ENCODE results near the gene MYH14.
"Not testable (repeated sequence)": the region's sequence is repeated elsewhere in the genome, so short reads cannot be mapped to it uniquely, and the experiment has no call there.

Gene MYH14

GRCh38 chr19:50196322-50196932 is 7.0 kb upstream of the MYH14 start:
- no peak for DNase-seq

- no peak for DNase-seq
These were observed 6.1 kb upstream of the MYH14 start for GRCh38 chr19:50197348-50197747.

DNA sequence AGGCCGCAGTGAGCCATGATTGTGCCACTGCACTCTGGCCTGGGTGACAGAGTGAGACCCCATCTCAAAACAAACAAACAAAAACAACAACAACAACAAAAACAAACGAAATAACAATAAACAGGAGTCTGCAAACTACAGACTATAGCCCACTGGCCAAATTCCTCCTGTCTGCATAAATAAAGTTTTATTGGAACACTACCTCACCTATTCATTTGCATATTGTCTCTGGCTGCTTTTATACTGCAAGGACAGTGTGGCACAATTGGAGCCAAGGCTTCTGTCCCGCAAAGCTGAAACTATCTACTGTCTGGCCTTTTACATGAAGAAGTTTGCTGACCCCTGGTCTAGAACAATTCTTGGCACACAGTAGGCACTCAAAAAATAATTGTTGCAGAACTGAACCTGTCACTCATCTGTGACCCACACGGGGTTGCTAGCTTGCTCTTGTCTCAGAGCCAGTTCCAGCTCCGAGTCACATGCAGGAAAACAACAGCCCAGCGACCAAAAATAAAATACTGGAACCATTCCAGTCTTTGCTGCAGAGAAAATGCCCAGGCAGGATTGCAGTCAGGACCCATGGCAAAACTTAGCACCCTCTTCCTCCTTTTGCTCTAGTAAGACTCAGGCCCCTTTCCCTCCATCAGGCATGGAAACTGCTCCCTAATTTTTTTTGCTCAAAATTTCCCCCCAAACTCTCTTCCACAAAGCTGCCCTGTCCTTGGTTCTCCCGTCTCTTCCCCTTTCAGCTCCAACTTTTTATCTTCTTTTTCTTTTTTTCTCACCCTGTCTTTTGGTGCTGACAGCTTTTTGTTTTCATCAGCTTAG is 4.8 kb upstream of the MYH14 start:
- DNase-seq: no peak

DNA sequence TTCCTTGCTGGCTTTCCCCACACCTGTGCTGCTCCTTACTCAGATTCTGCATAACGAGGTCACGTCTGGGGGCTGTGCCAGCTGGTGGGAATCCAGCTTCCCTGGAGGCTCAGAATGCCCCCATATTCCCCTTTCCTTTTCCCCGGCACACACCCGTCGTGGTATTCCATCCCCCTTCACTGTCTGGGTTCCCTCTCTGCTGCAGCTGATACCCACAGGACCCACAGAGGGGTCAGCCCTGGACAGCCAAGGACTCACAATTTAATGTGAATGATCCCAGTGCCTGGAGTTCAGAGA is 4.2 kb upstream of the MYH14 start:
- DNase-seq: no peak

GRCh38 chr19:50202386-50202785 is 1.0 kb upstream of the MYH14 start:
- no peak for DNase-seq

DNA sequence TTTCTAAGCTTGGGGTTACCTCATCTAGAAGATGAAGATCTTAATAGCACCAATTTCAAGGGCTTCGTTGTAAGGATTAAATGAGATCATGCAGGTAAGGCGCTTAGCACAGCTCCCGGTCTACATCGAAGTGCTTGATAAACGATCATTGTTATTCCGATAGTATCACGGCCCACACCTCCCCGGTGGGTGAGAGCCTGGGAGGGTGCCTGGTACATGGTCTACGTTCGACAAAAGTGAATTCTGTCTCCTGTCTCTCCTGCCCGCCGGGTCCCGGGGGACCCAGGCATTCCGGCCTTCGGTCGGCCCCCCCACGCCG is 501 bp upstream of the MYH14 start:
- DNase-seq: no peak

DNA sequence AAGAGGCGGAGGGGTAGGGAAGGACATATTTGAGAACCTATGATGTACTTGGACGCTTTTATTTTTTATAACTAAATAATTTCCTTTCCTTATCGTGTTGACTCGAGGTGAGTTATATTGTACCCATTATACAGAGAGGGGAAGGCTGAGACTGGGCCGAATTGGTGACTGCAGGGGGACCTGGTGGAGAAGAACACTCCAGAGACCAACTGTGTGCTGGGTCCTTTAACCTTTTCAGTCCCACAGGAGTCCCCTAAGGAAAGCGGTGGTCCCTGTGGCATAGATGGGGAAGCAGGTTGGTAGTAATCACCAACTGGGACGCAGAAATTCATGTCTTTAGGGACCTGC is 633 bp downstream of the MYH14 start:
- no peak for DNase-seq

- no peak for DNase-seq
These were observed 1.6 kb downstream of the MYH14 start for GRCh38 chr19:50204811-50205675.

- DNase-seq: no peak
These were observed 2.3 kb downstream of the MYH14 start for GRCh38 chr19:50205681-50206138.

GRCh38 chr19:50206191-50206590 is 2.8 kb downstream of the MYH14 start:
- no peak for DNase-seq

- DNase-seq: no peak
These were observed 4.3 kb downstream of the MYH14 start for GRCh38 chr19:50207730-50208129.

GRCh38 chr19:50209131-50209530 is 5.7 kb downstream of the MYH14 start:
- no peak for DNase-seq

DNA sequence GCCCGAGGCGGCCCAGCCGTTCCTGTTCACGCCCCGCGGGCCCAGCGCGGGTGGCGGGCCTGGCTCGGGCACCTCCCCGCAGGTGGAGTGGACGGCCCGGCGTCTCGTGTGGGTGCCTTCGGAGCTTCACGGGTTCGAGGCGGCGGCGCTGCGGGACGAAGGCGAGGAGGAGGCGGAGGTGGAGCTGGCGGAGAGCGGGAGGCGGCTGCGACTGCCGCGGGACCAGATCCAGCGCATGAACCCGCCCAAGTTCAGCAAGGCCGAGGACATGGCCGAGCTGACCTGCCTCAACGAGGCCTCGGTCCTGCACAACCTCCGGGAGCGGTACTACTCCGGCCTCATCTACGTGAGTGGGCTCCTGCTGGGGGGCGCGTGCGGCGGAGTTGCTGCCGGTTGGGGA is 7.0 kb downstream of the MYH14 start:
- DNase-seq: no peak

DNA sequence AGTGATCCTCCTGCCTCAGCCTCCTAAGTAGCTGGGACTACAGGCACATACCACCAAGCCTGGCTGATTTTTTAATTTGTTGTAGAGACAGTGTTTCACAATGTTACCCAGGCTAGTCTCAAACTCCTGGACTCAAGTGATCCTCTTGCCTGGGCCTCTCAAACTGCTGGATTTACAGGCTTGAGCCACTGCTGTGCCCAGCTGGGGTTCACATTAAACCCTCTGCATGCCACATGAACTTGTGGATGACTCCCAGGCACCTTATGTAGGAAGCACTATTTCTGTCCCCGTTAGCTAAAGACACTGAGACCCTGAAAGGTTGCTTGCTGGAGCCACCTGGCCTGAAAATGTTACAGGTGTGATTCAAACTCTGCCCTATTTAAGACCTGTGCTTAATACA is 10.5 kb downstream of the MYH14 start:
- DNase-seq: no peak

GRCh38 chr19:50214699-50215543 is 11.5 kb downstream of the MYH14 start:
- no peak for DNase-seq

GRCh38 chr19:50215820-50216219 is 12.4 kb downstream of the MYH14 start:
- DNase-seq: no peak

- DNase-seq: no peak
These were observed 17.7 kb downstream of the MYH14 start for GRCh38 chr19:50221087-50221486.

- DNase-seq: no peak
These were observed 19.4 kb downstream of the MYH14 start for GRCh38 chr19:50222691-50223438.

- DNase-seq: no peak
These were observed 20.0 kb downstream of the MYH14 start for GRCh38 chr19:50223439-50223716.

- no peak for DNase-seq
These were observed 21.7 kb downstream of the MYH14 start for GRCh38 chr19:50224986-50225747.

GRCh38 chr19:50226536-50226935 is 23.1 kb downstream of the MYH14 start:
- DNase-seq: no peak

DNA sequence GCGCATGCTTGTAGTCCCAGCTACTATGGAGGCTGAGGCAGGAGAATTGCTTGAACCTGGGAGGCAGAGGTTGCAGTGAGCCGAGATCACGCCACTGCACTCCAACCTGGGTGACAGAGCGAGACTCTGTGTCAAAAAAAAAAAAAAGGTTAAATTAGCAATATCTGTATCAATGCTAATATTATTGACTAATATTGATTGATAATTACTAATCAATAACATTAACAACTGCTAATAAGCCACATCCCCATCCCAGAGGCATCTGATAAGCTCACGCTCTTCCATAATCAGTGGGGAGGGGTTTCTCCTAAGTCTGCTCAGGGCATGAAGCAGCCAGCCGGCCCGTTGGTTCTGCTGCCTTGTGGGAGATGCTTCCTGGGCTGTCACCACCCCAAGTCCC is 24.7 kb downstream of the MYH14 start:
- DNase-seq: not testable (repeated sequence)
